ENCODE results near the gene UXS1. TPM values are rescaled to one million over a fixed set of nuclear protein-coding genes. Genes with fewer than 3 reads are reported as not detected.

Gene UXS1
- total RNA-seq, 4 donors from 2014 or later, result 20.4 to 44.6 (median 32.1) TPM

- TF ChIP-seq CTCF (IDR thresholded peaks at IDR 0.05), result no peak
- no peak for TF ChIP-seq POLR2A (IDR thresholded peaks at IDR 0.05)
- no peaks in the 10 kb centered on the region for H3K27me3 ChIP-seq
- H3K4me3 ChIP-seq, result no peak overlapping the region
- no peaks in the 10 kb centered on the region for H3K9me3 ChIP-seq
- DNase-seq, result no peak
- no peaks in the 10 kb centered on the region for H3K4me1 ChIP-seq
- H3K27ac ChIP-seq, result no peak overlapping the region
- H3K36me3 ChIP-seq, result no peaks in the 10 kb centered on the region
Observed at GRCh38 chr2:106073678-106074406, 120.3 kb downstream of the UXS1 start.

GRCh38 chr2:106070181-106070580 is 123.9 kb downstream of the UXS1 start:
- Histone ChIP-seq H3K9me3 (no peaks in the 10 kb centered on the region), H3K4me3 (no peak overlapping the region), H3K36me3 (no peaks in the 10 kb centered on the region), H3K27me3 (no peaks in the 10 kb centered on the region), H3K27ac (no peak overlapping the region), H3K4me1 (no peaks in the 10 kb centered on the region)
- no peak for DNase-seq
- TF ChIP-seq POLR2A (IDR thresholded peaks at IDR 0.05) (no peak), CTCF (IDR thresholded peaks at IDR 0.05) (no peak)

GRCh38 chr2:106068451-106068850 is 125.7 kb downstream of the UXS1 start:
- no peaks in the 10 kb centered on the region for H3K9me3 ChIP-seq
- H3K27ac ChIP-seq, result no peak overlapping the region
- TF ChIP-seq POLR2A (IDR thresholded peaks at IDR 0.05) (no peak), CTCF (IDR thresholded peaks at IDR 0.05) (no peak)
- H3K36me3 ChIP-seq, result no peaks in the 10 kb centered on the region
- H3K4me3 ChIP-seq, result no peak overlapping the region
- no peak for DNase-seq
- H3K27me3 ChIP-seq, result no peaks in the 10 kb centered on the region
- H3K4me1 ChIP-seq, result no peaks in the 10 kb centered on the region

GRCh38 chr2:106065983-106066820 is 127.9 kb downstream of the UXS1 start:
- Histone ChIP-seq H3K4me1 (no peaks in the 10 kb centered on the region), H3K36me3 (no peaks in the 10 kb centered on the region), H3K4me3 (peak overlapping the region; percentile 18 to 52 (median 44)), H3K9me3 (no peaks in the 10 kb centered on the region), H3K27ac (no peak overlapping the region), H3K27me3 (no peaks in the 10 kb centered on the region)
- no peak for DNase-seq
- TF ChIP-seq POLR2A (IDR thresholded peaks at IDR 0.05) (no peak), CTCF (IDR thresholded peaks at IDR 0.05) (no peak)

- Histone ChIP-seq H3K36me3 (no peaks in the 10 kb centered on the region), H3K27ac (peak overlapping the region in 1 of 4 donors; percentile 25), H3K4me3 (peak overlapping the region; percentile 18 to 52 (median 44)), H3K4me1 (no peaks in the 10 kb centered on the region), H3K27me3 (no peaks in the 10 kb centered on the region), H3K9me3 (no peaks in the 10 kb centered on the region)
- DNase-seq, result no peak
- no peak for TF ChIP-seq POLR2A (IDR thresholded peaks at IDR 0.05)
- TF ChIP-seq CTCF (IDR thresholded peaks at IDR 0.05), result no peak
Observed at GRCh38 chr2:106065268-106065982, 128.7 kb downstream of the UXS1 start.
